HFFc6 (cell line): ENCODE measurements around the gene MTSS2. TPM values are rescaled to one million over a fixed set of nuclear protein-coding genes. Genes with fewer than 3 reads are reported as not detected.

Source experiments
- DNase-seq: peaks from one replicate; pipeline ENCODE4 v3.0.0-alpha.2; 2018
- H3K27ac Mint-ChIP-seq: 2 replicates; pipeline ENCODE4 v1.8.0; 2020; ENCODE audit warnings: mild to moderate bottlenecking, mixed read lengths
- H3K27me3 Mint-ChIP-seq: 2 replicates; pipeline ENCODE4 v1.8.0; 2021; ENCODE audit warnings: mild to moderate bottlenecking, moderate library complexity, mixed read lengths; ENCODE audit not compliant: insufficient read depth
- H3K36me3 Mint-ChIP-seq: 2 replicates; pipeline ENCODE4 v1.8.0; 2021; ENCODE audit warnings: low read depth, mixed read lengths
- H3K4me1 Mint-ChIP-seq: 2 replicates; pipeline ENCODE4 v1.8.0; 2020; ENCODE audit warnings: low read depth, mixed read lengths
- H3K4me3 Mint-ChIP-seq: 2 replicates; pipeline ENCODE4 v1.8.0; 2020; ENCODE audit warnings: mild to moderate bottlenecking, moderate library complexity, mixed read lengths
- H3K9me3 Mint-ChIP-seq: 2 replicates; pipeline ENCODE4 v1.8.0; 2020; ENCODE audit warnings: mild to moderate bottlenecking, mixed read lengths
- CTCF ChIP-seq: fragments of 200-600 bp; sonication (generic); IDR thresholded peaks from 2 replicates; pipeline ENCODE4 v1.5.0; 2021; ENCODE audit warnings: antibody characterized with exemption, mild to moderate bottlenecking
- total RNA-seq, 6 experiments: library from RNA; stranded (reverse); fragmentation: NEBNext Ultra II Directional; extraction: Animal tissue kit (Norgen Biotek cat#: 25700); gene quantifications; 2 replicates in 1 of 6; 3 replicates in 5 of 6; pipeline ENCODE4 v1.2.3, GENCODE V29; 2021

The MTSS2 gene
- total RNA-seq, 6 experiments from 2014 or later: 82.0 to 96.1 (median 86.5) TPM

GRCh38 chr16:70691223-70692129 is 5.6 kb upstream of the MTSS2 start:
- peak overlapping the region; percentile 97 for H3K27ac Mint-ChIP-seq
- peaks cover 7% of the 10 kb centered on the region for H3K27me3 Mint-ChIP-seq
- peaks cover 75% of the 10 kb centered on the region for H3K4me1 Mint-ChIP-seq
- peaks cover 4% of the 10 kb centered on the region; the same call in 1 of the 2 replicates for H3K36me3 Mint-ChIP-seq
- no peaks in the 10 kb centered on the region for H3K9me3 Mint-ChIP-seq
- peak overlapping the region; percentile 13; the same call in 1 of the 2 replicates for H3K4me3 Mint-ChIP-seq
- TF ChIP-seq CTCF: no peak
- peak; percentile 96 for DNase-seq

DNA sequence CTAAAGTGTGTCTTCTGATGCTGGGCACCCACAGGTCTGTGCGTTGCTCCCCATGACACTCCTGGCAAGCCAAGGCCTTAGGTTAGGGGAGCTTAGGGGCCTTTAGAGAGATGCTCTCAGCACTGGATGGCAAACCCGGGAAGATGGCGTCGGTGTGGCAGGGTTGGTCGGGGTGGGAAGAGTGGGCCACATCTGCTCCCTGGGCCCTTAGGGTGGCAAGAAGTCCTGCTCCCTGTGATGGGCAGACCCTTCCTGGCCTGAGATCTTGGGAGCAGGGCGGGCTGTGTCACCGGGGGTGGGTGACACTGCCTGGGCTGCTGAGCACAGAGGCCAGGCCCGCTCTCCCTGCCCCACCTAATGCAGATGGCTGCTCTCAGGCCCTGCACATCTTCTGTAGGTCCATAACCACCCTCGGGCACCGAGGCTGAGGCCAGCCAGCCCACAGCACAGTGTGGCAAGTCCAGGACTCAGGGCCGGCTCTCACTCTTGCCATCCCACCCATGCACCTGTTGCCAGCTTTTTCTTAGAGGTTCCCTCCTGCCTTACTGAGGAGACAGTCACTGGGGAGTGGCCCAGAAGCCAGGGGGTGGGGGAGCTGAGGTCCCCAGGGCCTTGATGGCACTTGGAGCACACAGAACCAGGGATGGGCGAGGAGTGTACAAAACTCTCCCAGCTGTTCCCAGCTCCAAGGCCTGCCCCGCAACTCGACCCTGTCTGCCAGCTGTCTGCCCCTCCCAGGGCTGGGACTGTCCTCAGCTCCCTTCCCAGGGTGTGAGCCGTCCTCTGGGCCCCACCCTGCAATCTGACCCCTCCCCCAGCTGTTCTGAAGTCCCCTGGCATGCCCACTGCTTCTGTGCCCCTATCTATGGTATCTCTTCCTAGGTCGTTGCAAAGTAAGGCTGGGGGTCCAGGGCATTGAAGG is 4.4 kb upstream of the MTSS2 start:
- peaks cover 1% of the 10 kb centered on the region; the same call in 1 of the 2 replicates for H3K36me3 Mint-ChIP-seq
- no peaks in the 10 kb centered on the region for H3K9me3 Mint-ChIP-seq
- TF ChIP-seq CTCF: no peak
- H3K27ac Mint-ChIP-seq: peak overlapping the region; percentile 97
- peaks cover 7% of the 10 kb centered on the region for H3K27me3 Mint-ChIP-seq
- peaks cover 70% of the 10 kb centered on the region for H3K4me1 Mint-ChIP-seq
- no peak overlapping the region for H3K4me3 Mint-ChIP-seq
- DNase-seq: no peak

- Mint-ChIP-seq H3K27ac (no peak overlapping the region; the same call in 1 of the 2 replicates), H3K9me3 (no peaks in the 10 kb centered on the region), H3K4me1 (peaks cover 60% of the 10 kb centered on the region), H3K36me3 (no peaks in the 10 kb centered on the region), H3K4me3 (no peak overlapping the region), H3K27me3 (peaks cover 7% of the 10 kb centered on the region)
- no peak for DNase-seq
- TF ChIP-seq CTCF: no peak
Measured at GRCh38 chr16:70689035-70689969, 3.4 kb upstream of the MTSS2 start.

- peak overlapping the region; percentile 91 for H3K27ac Mint-ChIP-seq
- H3K9me3 Mint-ChIP-seq: no peaks in the 10 kb centered on the region
- H3K27me3 Mint-ChIP-seq: peaks cover 7% of the 10 kb centered on the region
- TF ChIP-seq CTCF: no peak
- H3K4me1 Mint-ChIP-seq: peaks cover 57% of the 10 kb centered on the region
- no peaks in the 10 kb centered on the region for H3K36me3 Mint-ChIP-seq
- peak; percentile 36 for DNase-seq
- peak overlapping the region; percentile 31; the same call in 1 of the 2 replicates for H3K4me3 Mint-ChIP-seq
Measured at GRCh38 chr16:70688246-70688742, 2.4 kb upstream of the MTSS2 start.
